MCF 10A (cell line): ENCODE measurements around the gene TTC9B. TPM values are rescaled to one million over a fixed set of nuclear protein-coding genes. Genes with fewer than 3 reads are reported as not detected.
A peak's percentile ranks its signal among the peaks of the same experiment; 100 is the strongest.

ENCODE experiments used
- BruUV-seq: library from RNA; stranded (reverse); fragments of 400-500 nt; replicated peaks from 2 replicates; lab custom pipeline; 2021; lab: Mats Ljungman, UMichigan
- CTCF ChIA-PET: fragments of 300-600 bp; sonication (Branson Sonifier 250); formaldehyde crosslinking; extraction: SDS; loops from one replicate; lab custom pipeline; 2021; ENCODE audit warnings: antibody characterized with exemption, inconsistent platforms; lab: Yijun Ruan, JAX
- POLR2A ChIA-PET: fragments of 300-600, 350-650 bp; sonication (Branson Sonifier 250); formaldehyde crosslinking; extraction: SDS; loops from one replicate; lab custom pipeline; 2020; ENCODE audit warnings: antibody characterized with exemption, inconsistent platforms; lab: Yijun Ruan, JAX
- DNase-seq: peaks from one replicate; pipeline ENCODE4 v3.0.0-alpha.2; 2018; ENCODE audit not compliant: unreplicated experiment
- H3K27ac Mint-ChIP-seq: one replicate; pipeline ENCODE4 v1.8.0; 2022; ENCODE audit warnings: mild to moderate bottlenecking, low read depth, mixed read lengths; ENCODE audit not compliant: unreplicated experiment
- H3K27me3 Mint-ChIP-seq: one replicate; pipeline ENCODE4 v1.8.0; 2022; ENCODE audit warnings: mixed read lengths; ENCODE audit not compliant: insufficient read depth, unreplicated experiment
- H3K36me3 Mint-ChIP-seq: one replicate; pipeline ENCODE4 v1.8.0; 2022; ENCODE audit warnings: mild to moderate bottlenecking, moderate library complexity, mixed read lengths; ENCODE audit not compliant: insufficient read depth, unreplicated experiment
- H3K4me1 Mint-ChIP-seq: one replicate; pipeline ENCODE4 v1.8.0; 2022; ENCODE audit warnings: mixed read lengths; ENCODE audit not compliant: insufficient read depth, unreplicated experiment
- H3K4me3 Mint-ChIP-seq: one replicate; pipeline ENCODE4 v1.8.0; 2022; ENCODE audit warnings: mild to moderate bottlenecking, moderate library complexity, mixed read lengths; ENCODE audit not compliant: unreplicated experiment
- H3K9me3 Mint-ChIP-seq: one replicate; pipeline ENCODE4 v1.8.0; 2022; ENCODE audit warnings: mixed read lengths; ENCODE audit not compliant: unreplicated experiment
- intact Hi-C: fragments of 100-400 bp; cut with micrococcal nuclease; formaldehyde crosslinking; loops from 2 replicates; pipeline ENCODE4 v1.14.1; 2022
- total RNA-seq: library from RNA; stranded (reverse); gene quantifications from 2 replicates; pipeline ENCODE4 v1.2.3, GENCODE V29; 2022
- TF ChIP-seq, protein P1 (sequence below): fragments of 200-600 bp; IDR thresholded peaks from one replicate; pipeline ENCODE4 v1.8.0; 2022; ENCODE audit warnings: antibody characterized with exemption, mild to moderate bottlenecking; ENCODE audit not compliant: unreplicated experiment

The TTC9B gene
- total RNA-seq, 1 experiment from 2014 or later, result not detected

DNA sequence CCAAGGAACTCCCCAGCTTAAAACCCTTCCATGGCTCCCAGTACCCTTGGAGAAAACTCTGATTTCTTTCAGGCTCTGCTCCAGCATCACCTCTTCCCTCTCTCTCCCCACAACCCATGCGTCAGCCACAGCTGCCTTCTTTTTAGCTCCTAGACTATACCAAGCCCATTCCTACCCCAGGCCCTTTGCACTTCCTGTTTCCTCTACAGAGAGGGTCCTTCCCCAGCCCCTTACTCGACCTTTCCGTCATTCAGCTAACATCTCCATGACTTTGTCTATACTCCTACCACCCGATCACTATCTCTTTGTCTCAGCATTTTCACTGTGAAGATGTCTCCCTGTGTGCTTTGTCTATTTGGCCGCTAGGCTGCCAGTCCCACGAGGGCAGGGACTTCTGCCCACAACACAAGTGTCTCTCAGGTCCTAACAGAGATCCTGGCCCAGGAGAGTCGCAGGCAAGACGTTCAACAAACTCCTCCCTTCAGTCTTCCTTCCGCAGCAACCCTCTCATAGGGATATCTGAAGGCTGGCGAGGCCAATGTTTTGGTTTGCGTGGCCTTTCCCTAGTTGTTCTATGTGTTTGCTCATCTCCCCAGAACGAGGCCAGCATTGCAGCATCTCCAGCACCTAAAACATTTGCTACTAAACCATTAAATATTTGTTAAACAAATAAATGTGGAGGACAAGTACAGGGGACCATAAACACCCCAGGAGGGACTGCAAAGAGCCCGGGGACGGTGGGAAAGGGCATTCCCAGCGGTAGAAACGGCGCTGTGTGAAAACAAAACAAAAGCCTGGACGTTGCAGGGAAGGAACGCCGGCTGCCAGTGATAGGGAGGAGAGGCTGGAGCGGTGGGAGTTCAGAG, 7.5 kb upstream of the TTC9B start:
- H3K9me3 Mint-ChIP-seq, result peaks cover 8% of the 10 kb centered on the region

DNA sequence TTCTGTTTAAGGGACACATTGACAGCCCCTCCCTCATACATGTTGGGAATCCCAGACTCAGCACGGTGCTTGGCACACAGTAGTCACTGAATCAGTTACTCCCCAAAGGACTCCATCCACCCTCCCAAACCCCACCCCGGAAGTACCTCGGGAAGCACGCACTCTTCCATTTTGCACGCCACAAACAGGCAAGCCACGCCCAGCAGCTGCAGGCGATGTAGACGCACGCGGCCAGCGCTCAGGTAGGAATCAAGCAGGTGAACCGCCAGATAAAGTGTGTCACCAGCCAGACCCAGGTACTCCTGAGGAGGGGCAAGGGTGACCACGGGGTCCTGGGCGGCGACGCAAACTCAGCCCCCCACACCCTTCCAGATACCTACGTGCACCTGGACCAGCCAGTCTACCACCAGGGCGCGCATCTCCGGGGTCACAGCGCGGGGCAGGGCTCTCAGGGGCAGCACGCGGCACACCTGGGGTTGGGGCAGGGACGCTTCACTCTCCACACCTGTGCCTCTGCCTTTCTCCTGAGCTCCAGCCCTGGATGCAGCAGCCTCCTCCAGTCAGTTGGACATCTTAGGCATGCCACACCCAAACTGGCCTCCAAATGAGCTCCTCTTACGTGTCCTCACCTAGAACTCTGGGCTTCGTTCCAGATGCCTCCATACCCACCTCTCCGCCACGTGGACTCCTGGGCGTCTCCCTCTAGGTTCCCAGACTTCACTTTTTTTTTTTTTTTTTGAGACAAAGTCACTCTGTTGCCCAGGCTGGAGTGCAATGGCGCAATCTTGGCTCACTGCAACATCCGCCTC, 6.4 kb upstream of the TTC9B start:
- H3K36me3 Mint-ChIP-seq, result peaks cover 9% of the 10 kb centered on the region
- H3K4me3 Mint-ChIP-seq, result no peak overlapping the region
- no TSS peak for BruUV-seq
- no peak overlapping the region for H3K27ac Mint-ChIP-seq
- peaks cover 36% of the 10 kb centered on the region for H3K4me1 Mint-ChIP-seq
- intact Hi-C loops, result loop anchor here (5.0 kb wide), 1 partner anchor 67 kb away; no protein-coding TSS in a partner anchor
- ChIA-PET POLR2A (interaction anchor here (0.6 to 1.0 kb wide), 3 partner anchors 30 to 232 kb away, joined by 3 to 4 read pairs (median 3); no protein-coding TSS in a partner anchor), CTCF (interaction anchor here (0.7 to 2.1 kb wide), 2 partner anchors 38 to 85 kb away, joined by 3 to 8 read pairs; no protein-coding TSS in a partner anchor)
- DNase-seq, result peak; percentile 98
- peaks cover 8% of the 10 kb centered on the region for H3K9me3 Mint-ChIP-seq
- no peaks in the 10 kb centered on the region for H3K27me3 Mint-ChIP-seq
- TF ChIP-seq, protein P1, sequence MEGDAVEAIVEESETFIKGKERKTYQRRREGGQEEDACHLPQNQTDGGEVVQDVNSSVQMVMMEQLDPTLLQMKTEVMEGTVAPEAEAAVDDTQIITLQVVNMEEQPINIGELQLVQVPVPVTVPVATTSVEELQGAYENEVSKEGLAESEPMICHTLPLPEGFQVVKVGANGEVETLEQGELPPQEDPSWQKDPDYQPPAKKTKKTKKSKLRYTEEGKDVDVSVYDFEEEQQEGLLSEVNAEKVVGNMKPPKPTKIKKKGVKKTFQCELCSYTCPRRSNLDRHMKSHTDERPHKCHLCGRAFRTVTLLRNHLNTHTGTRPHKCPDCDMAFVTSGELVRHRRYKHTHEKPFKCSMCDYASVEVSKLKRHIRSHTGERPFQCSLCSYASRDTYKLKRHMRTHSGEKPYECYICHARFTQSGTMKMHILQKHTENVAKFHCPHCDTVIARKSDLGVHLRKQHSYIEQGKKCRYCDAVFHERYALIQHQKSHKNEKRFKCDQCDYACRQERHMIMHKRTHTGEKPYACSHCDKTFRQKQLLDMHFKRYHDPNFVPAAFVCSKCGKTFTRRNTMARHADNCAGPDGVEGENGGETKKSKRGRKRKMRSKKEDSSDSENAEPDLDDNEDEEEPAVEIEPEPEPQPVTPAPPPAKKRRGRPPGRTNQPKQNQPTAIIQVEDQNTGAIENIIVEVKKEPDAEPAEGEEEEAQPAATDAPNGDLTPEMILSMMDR, result no peak

More for the DNA sequence above, 7.5 kb upstream of the TTC9B start:
- intact Hi-C loops, result no loop called here
- TF ChIP-seq, protein P1, result no peak
- no TSS peak for BruUV-seq
- no peak overlapping the region for H3K4me3 Mint-ChIP-seq
- no peaks in the 10 kb centered on the region for H3K27me3 Mint-ChIP-seq
- CTCF ChIA-PET, result interaction anchor here (2.1 kb wide), 1 partner anchor 86 kb away, joined by 8 read pairs; no protein-coding TSS in a partner anchor
- no peak for DNase-seq
- H3K4me1 Mint-ChIP-seq, result peaks cover 27% of the 10 kb centered on the region
- no peak overlapping the region for H3K27ac Mint-ChIP-seq
- POLR2A ChIA-PET, result interaction anchor here (1.0 kb wide), 1 partner anchor 31 kb away, joined by 3 read pairs; no protein-coding TSS in a partner anchor
- H3K36me3 Mint-ChIP-seq, result peaks cover 9% of the 10 kb centered on the region

DNA sequence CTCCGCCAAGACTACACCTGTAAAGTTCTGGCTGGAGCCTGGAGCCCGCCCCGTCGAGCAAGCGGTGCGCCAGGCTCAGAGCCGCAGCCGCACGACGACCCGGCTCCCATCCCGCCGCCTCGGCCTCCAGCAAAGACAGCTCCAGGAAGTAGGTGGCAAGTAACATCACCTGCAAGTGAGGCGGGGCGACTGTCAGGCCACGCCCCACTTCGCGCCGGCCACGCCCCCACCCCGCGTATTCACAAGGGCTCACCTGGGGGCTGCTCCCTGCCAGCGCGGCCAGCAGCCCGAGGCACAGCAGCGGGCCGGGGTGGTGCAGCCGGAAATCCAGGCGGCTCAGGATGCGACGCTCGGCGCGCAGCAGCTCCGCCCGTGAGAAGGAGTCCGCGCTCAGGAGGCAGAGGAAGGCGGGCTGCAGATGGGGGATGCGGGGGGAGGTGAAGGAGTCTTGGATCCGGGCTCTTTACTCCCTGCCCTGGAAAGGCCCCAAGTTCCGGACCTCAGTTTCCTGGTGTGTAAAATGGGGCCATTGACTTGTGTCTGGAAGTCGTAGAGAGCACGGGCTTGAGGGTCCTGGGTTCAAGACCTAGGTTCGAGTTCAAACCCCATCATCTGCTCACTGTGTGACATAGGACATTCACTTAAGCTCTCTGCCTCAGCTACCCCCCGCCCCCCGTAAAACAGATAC, 5.1 kb upstream of the TTC9B start:
- peaks cover 9% of the 10 kb centered on the region for H3K36me3 Mint-ChIP-seq
- ChIA-PET POLR2A (interaction anchor here (1.2 kb wide), 1 partner anchor 76 kb away, joined by 3 read pairs; no protein-coding TSS in a partner anchor), CTCF (interaction anchor here (0.9 to 1.4 kb wide), 4 partner anchors 54 to 84 kb away, joined by 3 to 6 read pairs (median 4); no protein-coding TSS in a partner anchor)
- BruUV-seq, result no TSS peak
- intact Hi-C loops, result loop anchor here (5.0 kb wide), 1 partner anchor 66 kb away; no protein-coding TSS in a partner anchor
- no peak overlapping the region for H3K27ac Mint-ChIP-seq
- H3K4me1 Mint-ChIP-seq, result peaks cover 39% of the 10 kb centered on the region
- TF ChIP-seq, protein P1, result no peak
- DNase-seq, result no peak
- H3K9me3 Mint-ChIP-seq, result peaks cover 8% of the 10 kb centered on the region
- H3K4me3 Mint-ChIP-seq, result no peak overlapping the region
- H3K27me3 Mint-ChIP-seq, result no peaks in the 10 kb centered on the region
